ENCODE results near the gene TMEM240.

DNA sequence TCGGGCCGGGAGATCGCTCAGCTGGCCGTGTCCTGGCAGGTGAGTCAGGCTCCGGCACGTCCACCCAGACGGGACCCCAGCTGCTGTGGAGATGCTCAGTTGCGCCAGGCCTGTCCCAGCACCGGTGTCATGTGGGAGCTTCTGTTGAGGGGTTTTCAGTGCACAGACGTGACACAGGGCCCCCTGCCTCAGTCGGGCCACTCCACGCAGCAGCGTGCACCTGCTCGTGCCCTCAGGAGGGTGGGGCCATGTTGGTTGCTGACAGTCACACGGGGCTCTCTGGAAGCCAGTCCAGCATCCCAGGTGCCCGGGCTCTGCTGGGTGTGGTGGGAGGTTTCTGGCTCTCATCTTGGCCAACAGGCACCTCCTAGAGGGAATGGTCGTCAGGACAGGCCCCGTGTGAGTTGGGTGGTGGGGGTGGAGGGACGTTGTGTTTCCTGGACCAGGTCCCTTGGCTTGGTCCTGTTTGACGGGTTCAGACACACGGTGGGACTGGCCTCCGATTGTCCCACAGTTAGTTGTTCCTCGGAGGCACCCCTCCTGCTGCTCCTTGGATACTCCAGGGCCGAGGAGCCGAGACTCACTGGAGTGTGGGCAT lies 49.7 kb downstream of the TMEM240 start:
- TF ChIP-seq CTCF (IDR thresholded peaks at IDR 0.05; ENCODE audit: borderline replicate concordance, extremely low read depth, low read length, poor library complexity, severe bottlenecking): no peak
- TF ChIP-seq EZH2 (IDR thresholded peaks at IDR 0.05; ENCODE audit: borderline replicate concordance, low read depth, low read length, severe bottlenecking): no peak

Data from DND-41 (cell line).